HEK293 (cell line): ENCODE measurements around the gene PLPP6.

Experiments used
- CTCF ChIA-PET: fragments of 350-600 bp; formaldehyde crosslinking; extraction: SDS; loops from one replicate; lab custom pipeline; 2021; ENCODE audit warnings: antibody characterized with exemption; lab: Yijun Ruan, JAX
- POLR2A ChIA-PET: fragments of 300-600 bp; formaldehyde crosslinking; extraction: SDS; loops from one replicate; lab custom pipeline; 2020; ENCODE audit warnings: antibody characterized with exemption, inconsistent platforms; lab: Yijun Ruan, JAX
- H3K27ac ChIP-seq: fragments of 200-500 bp; sonication (Bioruptor generic); 2 replicates; pipeline ENCODE4 v1.5.1; 2014; ENCODE audit warnings: low read depth, low read length, control low read depth, inconsistent platforms; ENCODE audit errors: extremely low read depth
- H3K36me3 ChIP-seq, 2 experiments: fragments of 200-500 bp in 1 of 2; sonication (Bioruptor generic) in 1 of 2; 1 replicate in 1 of 2; 2 replicates in 1 of 2; pipeline ENCODE4 v1.5.1; 2014 to 2017; ENCODE audit warnings: inconsistent platforms in 2 of 2, low read length in 2 of 2; ENCODE audit not compliant: control insufficient read depth in 2 of 2, insufficient read depth in 1 of 2
- H3K4me1 ChIP-seq: fragments of 200-500 bp; sonication (Bioruptor generic); 2 replicates; pipeline ENCODE4 v1.5.1; 2014; ENCODE audit warnings: mild to moderate bottlenecking, low read length, inconsistent platforms; ENCODE audit not compliant: control insufficient read depth, insufficient read depth
- H3K4me3 ChIP-seq: 2 replicates; pipeline ENCODE4 v1.5.1; 2011; ENCODE audit warnings: low read depth, mild to moderate bottlenecking, control low read depth, low read length, moderate library complexity
- H3K9me3 ChIP-seq: fragments of 200-500 bp; sonication (Bioruptor generic); 2 replicates; pipeline ENCODE4 v1.5.1; 2014; ENCODE audit warnings: low read depth, low read length, inconsistent platforms; ENCODE audit not compliant: control insufficient read depth, insufficient read depth
- BCL11B ChIP-seq: fragments of 450-650 bp; formaldehyde crosslinking; IDR thresholded peaks from 2 replicates; pipeline ENCODE4 v1.5.1; 2016; ENCODE audit warnings: low read depth, missing biosample characterization, missing genetic modification characterization
- KLF16 ChIP-seq: fragments of 450-650 bp; formaldehyde crosslinking; IDR thresholded peaks from 2 replicates; pipeline ENCODE4 v1.5.1; 2017; ENCODE audit warnings: missing biosample characterization, missing genetic modification characterization
- PRDM1 ChIP-seq: fragments of 450-650 bp; formaldehyde crosslinking; IDR thresholded peaks from 2 replicates; pipeline ENCODE4; 2016; ENCODE audit warnings: missing biosample characterization, missing genetic modification characterization
- SP2 ChIP-seq: fragments of 450-650 bp; formaldehyde crosslinking; IDR thresholded peaks from 2 replicates; pipeline ENCODE4 v1.5.1; 2016; ENCODE audit warnings: missing biosample characterization, missing genetic modification characterization
- ZBTB11 ChIP-seq: fragments of 450-650 bp; formaldehyde crosslinking; conservative IDR thresholded peaks from 2 replicates; pipeline ENCODE4 v1.5.1; 2016; ENCODE audit warnings: low read depth, missing biosample characterization, missing genetic modification characterization
- ZBTB26 ChIP-seq: fragments of 450-650 bp; formaldehyde crosslinking; optimal IDR thresholded peaks from 2 replicates; pipeline ENCODE3; 2016; ENCODE audit warnings: missing biosample characterization, mild to moderate bottlenecking, missing genetic modification characterization
- ZBTB44 ChIP-seq: fragments of 450-650 bp; IDR thresholded peaks from 2 replicates; pipeline ENCODE4 v1.5.1; 2018; ENCODE audit warnings: missing biosample characterization, mild to moderate bottlenecking, missing genetic modification characterization
- ZFP37 ChIP-seq: fragments of 450-650 bp; formaldehyde crosslinking; IDR thresholded peaks from 2 replicates; pipeline ENCODE4 v1.5.1; 2016; ENCODE audit warnings: missing biosample characterization, missing genetic modification characterization
- ZNF133 ChIP-seq: fragments of 450-650 bp; formaldehyde crosslinking; IDR thresholded peaks from 2 replicates; pipeline ENCODE4 v1.5.1; 2016; ENCODE audit warnings: missing biosample characterization, missing genetic modification characterization
- ZNF18 ChIP-seq: fragments of 450-650 bp; formaldehyde crosslinking; IDR thresholded peaks from 2 replicates; pipeline ENCODE4 v1.5.1; 2016; ENCODE audit warnings: missing biosample characterization, missing genetic modification characterization
- ZNF510 ChIP-seq: fragments of 450-650 bp; formaldehyde crosslinking; IDR thresholded peaks from 2 replicates; pipeline ENCODE4 v1.5.1; 2018; ENCODE audit warnings: mild to moderate bottlenecking, missing genetic modification characterization, missing biosample characterization; ENCODE audit not compliant: insufficient replicate concordance
- ZNF530 ChIP-seq: fragments of 450-650 bp; formaldehyde crosslinking; IDR thresholded peaks from 2 replicates; pipeline ENCODE4 v1.5.1; 2016; ENCODE audit warnings: low read depth, missing biosample characterization, missing genetic modification characterization
- ZNF558 ChIP-seq: fragments of 450-650 bp; formaldehyde crosslinking; IDR thresholded peaks from 2 replicates; pipeline ENCODE4 v1.5.1; 2016; ENCODE audit warnings: missing biosample characterization, missing genetic modification characterization
- ZNF561 ChIP-seq: fragments of 450-650 bp; IDR thresholded peaks from 2 replicates; pipeline ENCODE4 v1.5.1; 2018; ENCODE audit warnings: missing biosample characterization, missing genetic modification characterization, borderline replicate concordance
- ZNF600 ChIP-seq: fragments of 450-650 bp; formaldehyde crosslinking; IDR thresholded peaks from 2 replicates; pipeline ENCODE4 v1.5.1; 2016; ENCODE audit warnings: missing biosample characterization, missing genetic modification characterization

Gene PLPP6

GRCh38 chr9:4689021-4689420 is 26.9 kb downstream of the PLPP6 start:
- Histone ChIP-seq H3K36me3 (peaks cover 10 to 34% of the 10 kb centered on the region in 2 experiments), H3K4me3 (no peak overlapping the region), H3K4me1 (no peaks in the 10 kb centered on the region; the same call in 1 of the 2 replicates), H3K9me3 (no peaks in the 10 kb centered on the region), H3K27ac (no peak overlapping the region)
- CTCF ChIA-PET = no interaction called here
- POLR2A ChIA-PET = no interaction called here
- no peak for TF ChIP-seq KLF16
- no peak for TF ChIP-seq ZNF561 (tag by site-specific recombination)
- TF ChIP-seq ZBTB11 = no peak
- no peak for TF ChIP-seq ZNF18 (tag by site-specific recombination)
- no peak for TF ChIP-seq ZNF600
- no peak for TF ChIP-seq ZNF510 (tag by site-specific recombination)

- no peaks in the 10 kb centered on the region; the same call in 1 of the 2 replicates for H3K4me1 ChIP-seq
- H3K9me3 ChIP-seq = no peaks in the 10 kb centered on the region
- POLR2A ChIA-PET = no interaction called here
- H3K36me3 ChIP-seq = peaks cover 10 to 35% of the 10 kb centered on the region in 2 experiments
- H3K4me3 ChIP-seq = no peak overlapping the region
- CTCF ChIA-PET = interaction anchor here (0.6 kb wide), 1 partner anchor 991 kb away, joined by 5 read pairs; no protein-coding TSS in a partner anchor
- H3K27ac ChIP-seq = no peak overlapping the region
- TF ChIP-seq ZNF530 (no peak), ZFP37 (tag by site-specific recombination) (no peak), BCL11B (tag by site-specific recombination) (no peak), ZBTB44 (tag by site-specific recombination) (no peak), PRDM1 (tag by site-specific recombination) (peak; percentile 26; the same call in 1 of the 2 replicates)
- TF ChIP-seq, all 188 proteins: peak for 1
Observed at GRCh38 chr9:4689687-4690104, 27.6 kb downstream of the PLPP6 start.

- Histone ChIP-seq H3K9me3 (no peaks in the 10 kb centered on the region), H3K4me3 (no peak overlapping the region), H3K36me3 (peaks cover 10 to 35% of the 10 kb centered on the region in 2 experiments), H3K27ac (no peak overlapping the region), H3K4me1 (no peaks in the 10 kb centered on the region; the same call in 1 of the 2 replicates)
- CTCF ChIA-PET = no interaction called here
- POLR2A ChIA-PET = no interaction called here
- TF ChIP-seq ZNF18 (tag by site-specific recombination) = no peak
- no peak for TF ChIP-seq ZNF133
- TF ChIP-seq SP2 (tag by site-specific recombination) = no peak
- TF ChIP-seq ZNF558 (tag by site-specific recombination) = no peak
- no peak for TF ChIP-seq ZBTB26 (tag by site-specific recombination)
- TF ChIP-seq ZNF600 = no peak
Observed at GRCh38 chr9:4690144-4690543, 28.1 kb downstream of the PLPP6 start.
